ENCODE data around the gene CRIP1. TPM values are rescaled to one million over a fixed set of nuclear protein-coding genes. Genes with fewer than 3 reads are reported as not detected.
A peak's percentile ranks its signal among the peaks of the same experiment; 100 is the strongest.

CRIP1 gene
- total RNA-seq, 4 donors from 2014 or later = 11.2 to 57.9 (median 34.2) TPM

DNA sequence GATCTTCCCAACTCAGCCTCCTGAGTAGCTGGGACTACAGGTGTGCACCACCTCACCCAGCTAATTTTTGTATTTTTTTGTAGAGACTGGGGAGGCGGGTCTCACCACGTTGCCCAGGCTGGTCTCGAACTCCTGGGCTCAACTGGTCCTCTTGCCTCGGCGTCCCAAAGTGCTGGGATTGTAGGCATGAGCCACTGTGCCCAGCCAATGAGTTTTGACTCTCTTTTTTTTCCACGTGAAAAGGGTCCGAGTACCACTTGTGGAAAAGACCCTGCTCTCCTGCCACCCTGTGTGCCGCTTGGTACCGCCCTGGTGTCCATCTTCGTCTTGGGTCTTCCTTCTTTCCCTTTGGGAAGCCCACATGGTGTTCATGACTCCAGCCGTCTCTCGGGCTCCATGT, 21.9 kb downstream of the CRIP1 start:
- no peak for ATAC-seq
- Histone ChIP-seq H3K9me3 (no peaks in the 10 kb centered on the region), H3K27ac (no peak overlapping the region), H3K4me1 (no peaks in the 10 kb centered on the region), H3K36me3 (no peaks in the 10 kb centered on the region), H3K4me3 (no peak overlapping the region), H3K27me3 (peaks cover 57% of the 10 kb centered on the region)
- TF ChIP-seq POLR2A (IDR thresholded peaks at IDR 0.05) (no peak), POLR2AphosphoS5 (IDR thresholded peaks at IDR 0.05) (no peak), EP300 (IDR thresholded peaks at IDR 0.05) (no peak)
- TF ChIP-seq, protein P1, sequence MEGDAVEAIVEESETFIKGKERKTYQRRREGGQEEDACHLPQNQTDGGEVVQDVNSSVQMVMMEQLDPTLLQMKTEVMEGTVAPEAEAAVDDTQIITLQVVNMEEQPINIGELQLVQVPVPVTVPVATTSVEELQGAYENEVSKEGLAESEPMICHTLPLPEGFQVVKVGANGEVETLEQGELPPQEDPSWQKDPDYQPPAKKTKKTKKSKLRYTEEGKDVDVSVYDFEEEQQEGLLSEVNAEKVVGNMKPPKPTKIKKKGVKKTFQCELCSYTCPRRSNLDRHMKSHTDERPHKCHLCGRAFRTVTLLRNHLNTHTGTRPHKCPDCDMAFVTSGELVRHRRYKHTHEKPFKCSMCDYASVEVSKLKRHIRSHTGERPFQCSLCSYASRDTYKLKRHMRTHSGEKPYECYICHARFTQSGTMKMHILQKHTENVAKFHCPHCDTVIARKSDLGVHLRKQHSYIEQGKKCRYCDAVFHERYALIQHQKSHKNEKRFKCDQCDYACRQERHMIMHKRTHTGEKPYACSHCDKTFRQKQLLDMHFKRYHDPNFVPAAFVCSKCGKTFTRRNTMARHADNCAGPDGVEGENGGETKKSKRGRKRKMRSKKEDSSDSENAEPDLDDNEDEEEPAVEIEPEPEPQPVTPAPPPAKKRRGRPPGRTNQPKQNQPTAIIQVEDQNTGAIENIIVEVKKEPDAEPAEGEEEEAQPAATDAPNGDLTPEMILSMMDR (IDR thresholded peaks at IDR 0.05) = no peak
- 87% methylated on average over 3 of the region's 12 CpGs; no CpG with 5 or more reads in 1 of the 2 donors for WGBS, 2 donors (ENCODE audit: low coverage in 1 of 2)

DNA sequence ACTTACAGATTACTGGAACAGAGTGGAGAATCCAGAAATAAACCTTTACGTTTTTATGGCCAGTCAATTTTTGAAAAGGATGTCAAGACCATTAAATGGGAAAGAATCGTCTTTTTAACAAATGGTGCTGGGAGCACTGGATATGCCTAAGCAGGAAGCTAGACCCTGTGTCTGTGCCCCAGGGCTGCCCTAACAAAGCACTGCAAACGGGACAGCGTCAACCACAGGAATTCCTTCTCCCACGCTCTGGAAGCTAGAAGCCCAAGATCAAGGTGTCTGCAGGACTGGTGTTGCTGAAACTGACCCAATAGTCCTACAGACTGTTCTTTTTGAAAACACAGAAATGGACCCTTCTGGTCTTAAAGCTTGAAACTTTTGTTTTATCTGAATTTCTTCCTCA, 30.4 kb downstream of the CRIP1 start:
- 59 to 60% methylated on average over 1 to 5 of the region's 5 CpGs for WGBS, 2 donors (ENCODE audit: low coverage in 1 of 2)

DNA sequence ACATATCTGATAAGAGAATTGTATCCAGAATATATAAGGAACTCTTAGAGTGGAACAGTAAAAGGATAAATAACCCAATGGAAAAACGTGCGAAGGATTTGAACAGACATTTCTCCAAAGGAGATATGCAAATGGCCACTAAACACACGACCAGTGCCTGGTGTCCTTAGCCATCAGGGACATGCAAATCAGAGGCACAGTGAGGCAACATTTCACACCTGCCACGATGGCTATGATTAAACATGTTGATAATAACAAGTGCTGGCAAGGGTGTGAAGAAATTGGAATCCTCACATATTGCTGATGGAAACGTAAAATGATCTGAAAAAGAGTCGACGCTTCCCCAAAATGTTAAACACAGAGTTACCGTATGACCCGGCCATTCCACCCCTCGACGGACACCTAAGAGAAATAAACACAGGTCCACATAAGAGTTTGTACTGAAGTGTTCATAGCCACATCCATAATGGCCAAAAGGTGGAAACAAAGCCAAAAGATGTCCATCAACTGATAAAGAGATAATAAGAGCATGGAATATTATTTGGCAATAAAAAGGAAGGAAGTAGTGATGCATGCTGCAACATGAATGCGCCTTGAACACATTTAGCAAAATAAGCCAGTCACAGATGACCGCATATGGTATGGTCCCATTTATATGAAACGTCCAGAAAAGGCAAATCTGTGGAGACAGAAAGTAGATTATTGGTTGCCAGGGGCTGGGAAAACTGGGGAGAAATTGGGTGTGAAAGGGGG, 33.4 kb downstream of the CRIP1 start:
- no peaks in the 10 kb centered on the region for H3K9me3 ChIP-seq
- H3K27ac ChIP-seq = no peak overlapping the region
- H3K27me3 ChIP-seq = peaks cover 7% of the 10 kb centered on the region
- H3K4me3 ChIP-seq = no peak overlapping the region
- 60 to 72% methylated on average over 6 to 14 of the region's 14 CpGs for WGBS, 2 donors (ENCODE audit: low coverage in 1 of 2)
- H3K36me3 ChIP-seq = no peaks in the 10 kb centered on the region
- ATAC-seq = no peak
- TF ChIP-seq POLR2AphosphoS5 (IDR thresholded peaks at IDR 0.05) (no peak), EP300 (IDR thresholded peaks at IDR 0.05) (no peak), POLR2A (IDR thresholded peaks at IDR 0.05) (no peak)
- TF ChIP-seq, protein P1 (IDR thresholded peaks at IDR 0.05) = no peak
- no peaks in the 10 kb centered on the region for H3K4me1 ChIP-seq

More for the DNA sequence above, 30.4 kb downstream of the CRIP1 start:
- H3K27ac ChIP-seq = no peak overlapping the region
- peaks cover 22% of the 10 kb centered on the region for H3K27me3 ChIP-seq
- no peak overlapping the region for H3K4me3 ChIP-seq
- no peak for ATAC-seq
- no peaks in the 10 kb centered on the region for H3K36me3 ChIP-seq
- no peaks in the 10 kb centered on the region for H3K9me3 ChIP-seq
- H3K4me1 ChIP-seq = no peaks in the 10 kb centered on the region
- TF ChIP-seq POLR2A (IDR thresholded peaks at IDR 0.05) = no peak
- TF ChIP-seq, protein P1 (IDR thresholded peaks at IDR 0.05) = no peak
- TF ChIP-seq EP300 (IDR thresholded peaks at IDR 0.05) = no peak
- no peak for TF ChIP-seq POLR2AphosphoS5 (IDR thresholded peaks at IDR 0.05)

DNA sequence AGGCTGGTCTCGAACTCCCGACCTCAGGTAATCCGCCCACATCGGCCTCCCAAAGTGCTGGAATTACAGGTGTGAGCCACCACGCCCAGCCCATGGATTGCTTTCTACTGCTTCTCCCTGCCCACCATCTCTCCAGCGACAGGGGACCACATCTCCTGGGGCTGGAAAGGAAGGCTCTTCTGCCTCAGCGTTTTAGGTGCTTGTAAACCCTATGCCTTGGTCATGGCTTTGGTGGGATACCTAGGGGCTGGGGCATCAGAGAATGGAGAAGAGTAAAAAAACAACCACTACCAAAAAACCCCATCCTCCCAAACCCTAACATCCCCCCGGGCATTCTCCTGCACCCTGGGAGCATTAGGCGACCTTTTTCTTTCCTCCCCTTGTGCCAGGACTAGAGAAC, 38.6 kb downstream of the CRIP1 start:
- Histone ChIP-seq H3K36me3 (peaks cover 0 to 14% of the 10 kb centered on the region in 2 donors), H3K4me1 (peaks cover 0 to 44% (median 18%) of the 10 kb centered on the region in 3 donors), H3K27me3 (peaks cover 7% of the 10 kb centered on the region), H3K4me3 (no peak overlapping the region), H3K9me3 (no peaks in the 10 kb centered on the region), H3K27ac (peak overlapping the region in 2 of 4 donors; percentile 56 to 65)
- 82 to 83% methylated on average over 1 to 5 of the region's 9 CpGs for WGBS, 2 donors (ENCODE audit: low coverage in 1 of 2)
- no peak for ATAC-seq
- TF ChIP-seq, protein P1 (IDR thresholded peaks at IDR 0.05) = no peak
- TF ChIP-seq POLR2AphosphoS5 (IDR thresholded peaks at IDR 0.05) (no peak), EP300 (IDR thresholded peaks at IDR 0.05) (no peak), POLR2A (IDR thresholded peaks at IDR 0.05) (no peak)
